Subcutaneous adipose tissue (tissue), 4 donors: ENCODE results near the gene PKN2. TPM values are rescaled to one million over a fixed set of nuclear protein-coding genes. Genes with fewer than 3 reads are reported as not detected.

Experiments used
- total RNA-seq, 4 donors: library from RNA; depleted of rRNA; stranded (reverse); fragments of >200 nt; gene quantifications; one replicate each; pipeline ENCODE4 v1.1.0, GENCODE V29; 2016
- TF ChIP-seq, protein P1 (sequence below): fragments of 450-650 bp; IDR thresholded peaks from one replicate; pipeline ENCODE4 v1.5.1; 2016; ENCODE audit warnings: low read depth, mild to moderate bottlenecking, control low read depth, antibody characterized with exemption, moderate library complexity

Gene PKN2
- total RNA-seq, 4 donors from 2014 or later, result 47.3 to 89.2 (median 58.2) TPM

DNA sequence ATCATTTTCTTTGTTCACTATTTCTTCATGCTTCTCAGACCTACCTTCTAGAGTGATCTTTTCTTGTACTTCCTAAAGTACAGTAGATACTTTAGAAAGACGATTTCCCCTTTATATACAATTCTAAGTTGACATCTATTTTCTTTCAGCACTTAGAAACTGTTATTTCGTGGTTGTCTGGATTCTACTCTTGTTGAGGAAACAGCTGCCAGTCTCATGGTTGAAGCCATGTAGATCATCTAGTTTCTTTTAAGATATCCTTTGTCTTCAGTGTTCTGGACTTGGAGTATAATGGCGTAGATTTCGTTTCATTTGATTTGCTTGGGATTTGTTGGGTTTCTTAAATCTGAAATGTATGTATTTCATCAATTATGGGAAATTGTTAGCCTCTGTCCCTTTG is 67.6 kb downstream of the PKN2 start:
- TF ChIP-seq, protein P1, sequence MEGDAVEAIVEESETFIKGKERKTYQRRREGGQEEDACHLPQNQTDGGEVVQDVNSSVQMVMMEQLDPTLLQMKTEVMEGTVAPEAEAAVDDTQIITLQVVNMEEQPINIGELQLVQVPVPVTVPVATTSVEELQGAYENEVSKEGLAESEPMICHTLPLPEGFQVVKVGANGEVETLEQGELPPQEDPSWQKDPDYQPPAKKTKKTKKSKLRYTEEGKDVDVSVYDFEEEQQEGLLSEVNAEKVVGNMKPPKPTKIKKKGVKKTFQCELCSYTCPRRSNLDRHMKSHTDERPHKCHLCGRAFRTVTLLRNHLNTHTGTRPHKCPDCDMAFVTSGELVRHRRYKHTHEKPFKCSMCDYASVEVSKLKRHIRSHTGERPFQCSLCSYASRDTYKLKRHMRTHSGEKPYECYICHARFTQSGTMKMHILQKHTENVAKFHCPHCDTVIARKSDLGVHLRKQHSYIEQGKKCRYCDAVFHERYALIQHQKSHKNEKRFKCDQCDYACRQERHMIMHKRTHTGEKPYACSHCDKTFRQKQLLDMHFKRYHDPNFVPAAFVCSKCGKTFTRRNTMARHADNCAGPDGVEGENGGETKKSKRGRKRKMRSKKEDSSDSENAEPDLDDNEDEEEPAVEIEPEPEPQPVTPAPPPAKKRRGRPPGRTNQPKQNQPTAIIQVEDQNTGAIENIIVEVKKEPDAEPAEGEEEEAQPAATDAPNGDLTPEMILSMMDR, result no peak

DNA sequence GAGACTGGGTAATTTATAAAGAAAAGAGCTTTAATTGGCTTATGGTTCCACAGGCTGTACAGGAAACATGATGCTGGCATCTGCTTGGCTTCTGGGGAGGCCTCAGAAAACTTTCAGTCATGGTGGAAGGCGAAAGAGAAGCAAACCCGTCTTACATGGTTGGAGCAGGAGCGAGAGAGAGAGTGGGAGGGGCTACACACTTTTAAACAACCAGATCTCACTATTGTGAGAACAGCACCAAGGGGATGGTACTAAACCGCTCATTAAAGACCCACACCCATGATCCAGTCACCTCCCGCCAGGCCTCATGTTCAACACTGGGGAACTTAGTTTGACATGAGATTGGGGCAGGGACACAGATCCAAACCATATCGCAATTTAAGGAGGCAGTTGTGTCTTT is 69.4 kb downstream of the PKN2 start:
- TF ChIP-seq, protein P1, result no peak

DNA sequence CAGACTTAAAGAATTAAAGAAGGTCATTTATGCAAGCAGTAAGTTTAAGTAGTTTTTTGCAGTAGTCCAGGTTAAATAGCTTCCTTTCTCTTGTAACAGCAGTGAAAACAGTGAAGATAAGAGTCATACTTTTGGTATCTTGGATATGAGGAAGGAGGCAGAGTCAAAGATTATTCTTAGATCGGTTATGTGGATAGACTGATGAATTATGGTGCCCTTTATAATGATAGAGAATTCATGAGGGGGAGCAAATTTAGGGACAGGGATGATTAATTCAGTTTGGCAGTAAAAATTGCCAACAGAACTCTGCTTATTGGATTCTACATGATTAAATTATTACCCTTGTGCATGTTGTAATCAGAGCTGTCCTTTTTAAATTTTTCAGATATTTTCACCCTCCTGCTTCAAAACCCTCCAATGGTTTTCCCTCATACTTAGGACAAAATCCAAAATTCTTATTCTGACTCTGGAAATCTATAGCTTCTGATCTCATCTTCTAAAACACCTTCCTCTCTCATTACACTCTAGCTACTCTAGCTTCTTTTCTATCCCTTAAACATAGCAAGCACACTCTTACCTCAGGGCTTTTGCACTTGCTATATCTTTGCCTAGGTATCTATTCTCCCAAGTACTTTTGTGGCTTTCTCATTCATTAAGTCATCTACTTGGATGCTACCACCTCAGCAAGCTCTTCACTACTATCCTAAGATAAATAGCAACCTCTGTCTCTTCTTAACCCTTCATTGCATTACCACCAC is 79.8 kb downstream of the PKN2 start:
- TF ChIP-seq, protein P1, result no peak

DNA sequence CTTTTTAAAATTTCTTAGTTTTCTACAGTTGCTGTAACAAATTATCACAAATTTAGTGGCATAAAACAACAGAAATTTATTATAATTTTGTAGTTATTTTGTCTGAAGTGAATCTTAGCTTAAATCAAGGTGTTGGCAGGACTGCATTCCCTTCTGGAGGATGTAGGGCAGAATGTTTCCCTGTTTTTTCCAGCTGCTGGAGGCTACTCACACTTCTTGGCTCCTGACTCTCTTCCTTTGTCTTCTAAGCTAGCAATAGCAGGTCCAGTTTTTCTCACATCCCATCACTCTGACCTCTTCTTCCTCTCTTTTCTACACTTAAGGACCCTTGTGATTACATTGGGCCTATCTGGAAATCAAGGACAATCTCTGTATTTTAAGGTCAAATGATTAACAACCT is 84.1 kb downstream of the PKN2 start:
- TF ChIP-seq, protein P1, result no peak

DNA sequence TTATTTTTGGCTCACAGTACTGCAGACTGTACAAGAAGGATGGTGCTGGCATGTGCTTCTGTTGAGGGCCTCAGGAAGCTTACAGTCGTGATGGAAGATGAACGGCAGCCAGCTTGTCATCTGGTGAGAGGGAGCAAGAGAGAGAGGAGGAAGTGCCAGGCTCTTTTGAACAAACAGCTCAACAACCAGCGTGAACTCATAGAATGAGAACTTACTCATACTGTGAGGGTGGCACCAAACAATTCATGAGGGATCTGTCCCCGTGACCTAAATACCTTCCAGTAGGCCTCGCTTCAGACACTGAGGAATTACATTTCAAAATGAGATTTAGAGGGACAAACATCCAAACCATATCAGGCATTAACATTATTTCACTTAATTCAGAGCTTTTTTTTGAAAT is 84.7 kb downstream of the PKN2 start:
- TF ChIP-seq, protein P1, result no peak

DNA sequence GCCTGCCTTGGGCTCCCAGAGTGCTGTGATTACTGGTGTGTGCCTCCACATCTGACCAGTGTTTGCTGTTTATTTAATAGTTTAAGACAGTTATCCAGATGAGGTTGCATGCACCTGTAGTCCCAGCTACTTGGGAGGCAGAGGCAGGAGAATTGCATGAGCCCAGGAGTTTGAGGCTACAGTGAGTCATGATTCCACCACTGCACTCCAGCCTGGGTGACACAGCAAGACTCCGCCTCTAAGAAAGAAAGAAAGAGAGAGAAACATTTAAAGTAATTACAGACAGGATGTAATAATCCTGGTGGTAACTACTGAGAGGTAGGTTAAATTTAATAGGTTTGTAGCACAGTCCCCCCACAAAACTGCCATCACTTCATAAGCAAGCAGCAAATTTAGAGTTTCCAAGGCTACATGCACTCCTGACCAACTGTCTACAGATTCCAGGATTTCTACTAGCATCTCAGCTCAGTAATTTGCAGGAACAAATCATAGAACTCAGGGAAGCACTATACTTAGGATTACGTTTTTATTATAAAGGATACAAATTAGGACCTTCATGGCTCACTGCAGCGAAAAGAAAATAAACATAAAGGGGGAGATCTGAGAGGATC is 89.6 kb downstream of the PKN2 start:
- TF ChIP-seq, protein P1, result no peak

DNA sequence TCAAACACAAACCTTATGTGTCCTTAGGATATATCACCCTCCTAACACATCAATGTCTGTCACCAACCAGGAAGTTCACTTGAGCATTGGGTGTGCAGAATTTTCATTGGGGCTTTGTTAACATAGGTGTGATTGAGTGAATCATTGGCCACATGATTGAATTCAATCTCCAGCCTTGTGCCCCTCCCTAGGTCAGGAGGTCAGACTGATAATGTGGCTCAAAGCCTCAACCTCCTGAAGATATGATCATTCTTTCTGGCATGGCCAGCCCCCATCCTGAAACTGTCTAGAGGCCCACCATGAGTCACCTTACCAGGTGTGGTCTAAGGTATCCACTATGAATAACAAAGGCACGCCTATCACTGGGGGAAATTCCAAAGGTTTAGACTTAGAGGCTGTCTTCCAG is 90.1 kb downstream of the PKN2 start:
- TF ChIP-seq, protein P1, result no peak
